ENCODE results near the gene UNC13D. TPM values are rescaled to one million over a fixed set of nuclear protein-coding genes. Genes with fewer than 3 reads are reported as not detected.

UNC13D gene
- total and polyA plus RNA-seq, 9 of the 15 experiments (the other 6 are each of a cell fraction or from before 2014, with no cell fraction given) = 0.86 to 244 (median 69.2) TPM

DNA sequence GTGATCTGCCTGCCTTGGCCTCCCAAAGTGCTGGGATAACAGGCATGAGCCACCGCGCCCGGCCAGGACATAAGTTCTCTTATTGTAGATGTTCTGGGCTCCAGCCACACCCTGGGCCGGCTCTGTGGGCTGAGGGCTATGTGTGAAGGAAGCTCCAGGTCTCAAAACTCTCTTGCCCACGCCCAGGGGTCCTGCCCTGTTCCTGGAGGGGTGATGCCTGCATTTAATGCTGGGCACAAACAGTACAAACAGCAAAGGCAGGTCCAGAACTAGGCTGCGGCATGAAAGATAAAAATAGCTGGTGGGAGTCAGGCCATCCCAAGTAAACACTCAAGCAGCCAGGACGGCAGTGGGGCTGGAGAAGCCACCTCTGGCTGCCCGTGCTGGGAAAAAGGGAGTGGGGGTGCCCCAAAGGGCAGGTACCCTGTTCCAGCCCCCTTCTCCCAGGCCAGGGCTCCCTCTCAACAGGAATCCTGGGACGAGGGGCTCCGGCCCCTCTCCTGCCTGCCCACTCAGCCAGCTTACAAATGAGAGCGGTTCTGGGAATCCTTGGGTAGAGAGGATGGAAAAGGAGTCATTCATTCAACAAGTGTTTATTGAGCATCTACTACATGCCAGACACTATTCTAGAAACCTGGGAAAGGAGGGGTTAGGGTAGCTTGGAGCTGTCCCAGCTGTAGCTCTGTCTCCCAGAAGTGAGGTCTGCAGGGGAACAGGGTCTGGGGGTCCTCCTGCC is 29.6 kb upstream of the UNC13D start:
- no peak overlapping the region for H3K4me3 ChIP-seq
- DNase-seq (ENCODE audit: extremely low read depth in 1 of 4, low spot score in 3 of 4) (peak in 1 of 4 experiments; percentile 3), FAIRE-seq (no peak), ATAC-seq (no peak)
- H3K4me2 ChIP-seq (ENCODE audit: insufficient read depth, low read length) = no peak overlapping the region
- WGBS (ENCODE audit: insufficient coverage, low coverage, missing lambda C conversion rate) = 65% methylated on average over 11 of the region's 11 CpGs
- no peaks in the 10 kb centered on the region for H3K27me3 ChIP-seq (ENCODE audit: control insufficient read depth in 2 of 2, insufficient read depth in 2 of 2, low read length in 2 of 2)
- H3K79me2 ChIP-seq (ENCODE audit: control insufficient read depth, insufficient read depth, low read length) = no peaks in the 10 kb centered on the region
- no peaks in the 10 kb centered on the region for H3K36me3 ChIP-seq (ENCODE audit: control insufficient read depth, insufficient read depth, low read length)
- BruUV-seq (replicated peaks) = no TSS peak
- peaks cover 10 to 75% of the 10 kb centered on the region in 2 experiments for H3K4me1 ChIP-seq (replicated peaks in 1 of 2; ENCODE audit: control insufficient read depth in 2 of 2, insufficient read depth in 2 of 2, low read length in 2 of 2)
- no peak overlapping the region for H2AFZ ChIP-seq (ENCODE audit: low read depth, low read length)
- intact Hi-C loops (cut with micrococcal nuclease) = no loop called here
- H3K9me3 ChIP-seq (replicated peaks; ENCODE audit: control insufficient read depth, insufficient read depth, low read depth, low read length) = no peaks in the 10 kb centered on the region
- no peak overlapping the region for H3K27ac ChIP-seq (ENCODE audit: extremely low read depth, low read depth, low read length)
- CTCF ChIA-PET (ENCODE audit: low intra/inter-chr PET ratio) = no interaction called here
- H4K20me1 ChIP-seq (replicated peaks; ENCODE audit: control insufficient read depth, insufficient read depth, low read length) = no peaks in the 10 kb centered on the region
- peak overlapping the region in 1 of 2 experiments; percentile 76; a peak in 2 of 4 replicates for H3K9ac ChIP-seq (ENCODE audit: insufficient read depth in 1 of 2, low read depth in 2 of 2, low read length in 2 of 2)
- in situ Hi-C loops (cut with MboI) = no loop called here
- POLR2A ChIA-PET = interaction anchor here (0.6 to 15.8 kb wide), 9 partner anchors 11 to 105 kb away, joined by 3 to 169 read pairs (median 4); partner anchors contain the start of genes ACOX1, TEN1, TRIM65 and WBP2
- H3K9me1 ChIP-seq (ENCODE audit: control insufficient read depth, insufficient read depth, low read length) = no peaks in the 10 kb centered on the region
- TF ChIP-seq BCOR (IDR thresholded peaks at IDR 0.05) (peak; percentile 66), FOXA1 (IDR thresholded peaks at IDR 0.05; ENCODE audit: borderline replicate concordance) (no peak), CSDE1 (IDR thresholded peaks at IDR 0.05) (no peak), ZNF24 (IDR thresholded peaks at IDR 0.05) (peak; percentile 74), CBX8 (IDR thresholded peaks at IDR 0.05; ENCODE audit: borderline replicate concordance, extremely low read depth, low read depth, low read length, poor library complexity, severe bottlenecking) (no peak), FOXK1 (CRISPR knock-in tag; IDR thresholded peaks at IDR 0.05; ENCODE audit: borderline replicate concordance) (no peak), ZNF12 (CRISPR knock-in tag; IDR thresholded peaks at IDR 0.05) (no peak), MED1 (CRISPR knock-in tag; IDR thresholded peaks at IDR 0.05; ENCODE audit: borderline replicate concordance) (no peak), KDM1A (IDR thresholded peaks at IDR 0.05) (peak in 1 of 2 experiments; percentile 32; a peak in 1 of 4 replicates)
- TF ChIP-seq, protein P1, sequence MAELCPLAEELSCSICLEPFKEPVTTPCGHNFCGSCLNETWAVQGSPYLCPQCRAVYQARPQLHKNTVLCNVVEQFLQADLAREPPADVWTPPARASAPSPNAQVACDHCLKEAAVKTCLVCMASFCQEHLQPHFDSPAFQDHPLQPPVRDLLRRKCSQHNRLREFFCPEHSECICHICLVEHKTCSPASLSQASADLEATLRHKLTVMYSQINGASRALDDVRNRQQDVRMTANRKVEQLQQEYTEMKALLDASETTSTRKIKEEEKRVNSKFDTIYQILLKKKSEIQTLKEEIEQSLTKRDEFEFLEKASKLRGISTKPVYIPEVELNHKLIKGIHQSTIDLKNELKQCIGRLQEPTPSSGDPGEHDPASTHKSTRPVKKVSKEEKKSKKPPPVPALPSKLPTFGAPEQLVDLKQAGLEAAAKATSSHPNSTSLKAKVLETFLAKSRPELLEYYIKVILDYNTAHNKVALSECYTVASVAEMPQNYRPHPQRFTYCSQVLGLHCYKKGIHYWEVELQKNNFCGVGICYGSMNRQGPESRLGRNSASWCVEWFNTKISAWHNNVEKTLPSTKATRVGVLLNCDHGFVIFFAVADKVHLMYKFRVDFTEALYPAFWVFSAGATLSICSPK (IDR thresholded peaks at IDR 0.05; ENCODE audit: borderline replicate concordance) = no peak
